Heart right ventricle (tissue), 16 donors: Measurements from ENCODE around the gene KCTD15. TPM values are rescaled to one million over a fixed set of nuclear protein-coding genes. Genes with fewer than 3 reads are reported as not detected.

ENCODE experiments used
- ATAC-seq, 8 donors: fragments of 200-7000 bp; cut with Tn5 transposase; one replicate each; pipeline ENCODE4 v1.9.1; 2020; ENCODE audit warnings: mild to moderate bottlenecking in 8 of 8, moderate library complexity in 8 of 8, moderate number of reproducible peaks in 1 of 8
- DNase-seq, 2 donors: peaks; one replicate each; pipeline ENCODE4 v3.0.0-alpha.2; 2020
- H3K27ac ChIP-seq, 10 donors: fragments of 200-600 bp; sonication (generic) in 2 of 10; one replicate each; pipeline versions ENCODE4 v1.5.0 to v1.8.0; 2020 to 2022; ENCODE audit warnings: mild to moderate bottlenecking in 3 of 10
- H3K27me3 ChIP-seq, 7 donors: fragments of 200-600 bp; one replicate each; pipeline ENCODE4 v1.8.0; 2021 to 2022; ENCODE audit warnings: mild to moderate bottlenecking in 2 of 7
- H3K36me3 ChIP-seq, 9 donors: fragments of 200-600 bp; sonication (generic) in 1 of 9; one replicate each; pipeline versions ENCODE4 v1.5.0 to v1.8.0; 2020 to 2022; ENCODE audit warnings: mild to moderate bottlenecking in 2 of 9
- H3K4me1 ChIP-seq, 9 donors: fragments of 200-600 bp; sonication (generic) in 1 of 9; one replicate each; pipeline versions ENCODE4 v1.5.0 to v1.8.0; 2020 to 2022; ENCODE audit warnings: mild to moderate bottlenecking in 4 of 9
- H3K4me3 ChIP-seq, 10 donors: fragments of 200-600 bp; sonication (generic) in 2 of 10; one replicate each; pipeline versions ENCODE4 v1.5.0 to v1.8.0; 2020 to 2022; ENCODE audit warnings: mild to moderate bottlenecking in 7 of 10, moderate library complexity in 2 of 10
- H3K9me3 ChIP-seq, 11 donors: fragments of 200-600 bp in 10 of 11; sonication (generic) in 2 of 11; one replicate each; pipeline versions ENCODE4 v1.5.0 to v1.8.0; 2013 to 2022; ENCODE audit warnings: mild to moderate bottlenecking in 2 of 11, control low read depth in 1 of 11, moderate library complexity in 1 of 11
- WGBS, 2 donors: extraction: QIAGEN DNeasy Blood & Tissue Kit; methylation state at CpG; one replicate each; pipeline ENCODE4 v1.1.7; 2013; ENCODE audit warnings: inconsistent platforms in 1 of 2; 5-methylcytosine and 5-hydroxymethylcytosine counted together
- intact Hi-C, 10 donors: fragments of 100-400 bp; cut with DNase I; formaldehyde crosslinking; loops; one replicate each; pipeline versions ENCODE4 v1.11.1 to v1.14.2; 2022
- polyA plus RNA-seq, 2 donors: library from polyadenylated mRNA; stranded (reverse); fragments of 200-250 nt; gene quantifications; one replicate each; pipeline ENCODE4 v1.2.3, GENCODE V29; 2013
- total RNA-seq, 10 donors: library from RNA; stranded (reverse); fragmentation: NEBNext Ultra II Directional in 3 of 10; extraction: Animal tissue kit (Norgen Biotek cat#: 25700) in 3 of 10; gene quantifications; one replicate each; pipeline versions ENCODE4 v1.2.1 to v1.2.4, GENCODE V29; 2021 to 2023
- TF ChIP-seq, protein P1 (sequence below), 9 donors: fragments of 200-600 bp; sonication (generic) in 2 of 9; IDR thresholded peaks; one replicate each; pipeline versions ENCODE4 v1.5.0 to v1.8.0; 2021 to 2022; ENCODE audit warnings: antibody characterized with exemption in 9 of 9, mild to moderate bottlenecking in 5 of 9, moderate library complexity in 1 of 9
- donor health status: Arrhythmogenic right ventricular cardiomyopathy.
- donor health status: ischemic (EF 13 %, LVEDD 7.1; RV severe dilation, severe dysfunction).
- donor health status: healthy with polysubstance abuse.
- donor health status: DM: no; HTN: yes; CAD: no.
- donor health status: DM: no; HTN: no; CAD: no.
- donor health status: ischemic (EF 25% LVEDD 6.9; RV normal size, moderate dysfunction).
- donor health status: ischemic (EF 25% LVEDD 5.7; RV mildly dilated, moderate dysfunction).
- donor health status: healthy.
- donor health status: DM: yes; HTN: yes; CAD: no.
- donor health status: Ischemic cardiomyopathy.
- donor health status: ischemic (EF 35%, LVEDD 5.7; RV mildly dilated, moderate dysfunction).
- donor health status: nonischemic (EF 11% LVEDD 7.7; RV severe dilation, severe dysfunction).
- donor health status: DM: yes; HTN: yes; CAD: no.
- donor health status: PGD.
- donor health status: ischemic (EF 29% LVEDD 5.4; RV normal size, mild dysfunction).
- donor health status: nonischemic (EF 23%, LVEDD 6.1; RV moderate dilation, normal function).

The KCTD15 gene
- total and polyA plus RNA-seq, 12 donors: 3.5 to 22.5 (median 7.5) TPM

DNA sequence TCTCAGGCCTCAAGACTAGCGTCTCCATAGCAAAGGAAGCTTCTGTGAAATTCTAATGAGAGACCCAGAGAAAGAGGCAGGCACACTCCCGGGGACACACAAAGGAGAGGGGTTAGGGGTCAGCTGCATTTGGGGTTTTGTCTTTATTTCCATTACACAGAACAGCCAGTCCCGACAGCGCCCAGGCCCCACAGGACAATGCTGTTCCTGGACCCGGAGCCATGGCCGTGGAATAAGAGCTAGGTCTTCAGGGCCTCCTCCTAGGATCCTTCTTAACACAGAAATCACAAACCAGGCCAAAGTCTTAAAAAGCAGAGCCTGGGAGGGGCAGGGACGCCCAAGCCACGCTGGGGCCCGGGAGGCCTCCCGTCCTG lies 22.8 kb downstream of the KCTD15 start:
- peaks cover 5 to 64% (median 28%) of the 10 kb centered on the region in 9 donors for H3K4me1 ChIP-seq
- peaks cover 0 to 7% (median 0%) of the 10 kb centered on the region in 7 donors for H3K27me3 ChIP-seq
- intact Hi-C loops: loop anchor here in 1 of 10 donors (2.0 kb wide), 1 partner anchor 21 kb away; no protein-coding TSS in a partner anchor
- WGBS, 2 donors: 42 to 44% methylated on average over 10 of the region's 10 CpGs
- H3K36me3 ChIP-seq: peaks cover 0 to 4% (median 0%) of the 10 kb centered on the region in 9 donors
- H3K9me3 ChIP-seq: peaks cover 0 to 5% (median 0%) of the 10 kb centered on the region in 11 donors
- ATAC-seq (no peak), DNase-seq (no peak)
- H3K4me3 ChIP-seq: peak overlapping the region; percentile 11 to 72 (median 50)
- TF ChIP-seq, protein P1, sequence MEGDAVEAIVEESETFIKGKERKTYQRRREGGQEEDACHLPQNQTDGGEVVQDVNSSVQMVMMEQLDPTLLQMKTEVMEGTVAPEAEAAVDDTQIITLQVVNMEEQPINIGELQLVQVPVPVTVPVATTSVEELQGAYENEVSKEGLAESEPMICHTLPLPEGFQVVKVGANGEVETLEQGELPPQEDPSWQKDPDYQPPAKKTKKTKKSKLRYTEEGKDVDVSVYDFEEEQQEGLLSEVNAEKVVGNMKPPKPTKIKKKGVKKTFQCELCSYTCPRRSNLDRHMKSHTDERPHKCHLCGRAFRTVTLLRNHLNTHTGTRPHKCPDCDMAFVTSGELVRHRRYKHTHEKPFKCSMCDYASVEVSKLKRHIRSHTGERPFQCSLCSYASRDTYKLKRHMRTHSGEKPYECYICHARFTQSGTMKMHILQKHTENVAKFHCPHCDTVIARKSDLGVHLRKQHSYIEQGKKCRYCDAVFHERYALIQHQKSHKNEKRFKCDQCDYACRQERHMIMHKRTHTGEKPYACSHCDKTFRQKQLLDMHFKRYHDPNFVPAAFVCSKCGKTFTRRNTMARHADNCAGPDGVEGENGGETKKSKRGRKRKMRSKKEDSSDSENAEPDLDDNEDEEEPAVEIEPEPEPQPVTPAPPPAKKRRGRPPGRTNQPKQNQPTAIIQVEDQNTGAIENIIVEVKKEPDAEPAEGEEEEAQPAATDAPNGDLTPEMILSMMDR (IDR thresholded peaks at IDR 0.05): no peak
- H3K27ac ChIP-seq: peak overlapping the region; percentile 71 to 94 (median 86)

DNA sequence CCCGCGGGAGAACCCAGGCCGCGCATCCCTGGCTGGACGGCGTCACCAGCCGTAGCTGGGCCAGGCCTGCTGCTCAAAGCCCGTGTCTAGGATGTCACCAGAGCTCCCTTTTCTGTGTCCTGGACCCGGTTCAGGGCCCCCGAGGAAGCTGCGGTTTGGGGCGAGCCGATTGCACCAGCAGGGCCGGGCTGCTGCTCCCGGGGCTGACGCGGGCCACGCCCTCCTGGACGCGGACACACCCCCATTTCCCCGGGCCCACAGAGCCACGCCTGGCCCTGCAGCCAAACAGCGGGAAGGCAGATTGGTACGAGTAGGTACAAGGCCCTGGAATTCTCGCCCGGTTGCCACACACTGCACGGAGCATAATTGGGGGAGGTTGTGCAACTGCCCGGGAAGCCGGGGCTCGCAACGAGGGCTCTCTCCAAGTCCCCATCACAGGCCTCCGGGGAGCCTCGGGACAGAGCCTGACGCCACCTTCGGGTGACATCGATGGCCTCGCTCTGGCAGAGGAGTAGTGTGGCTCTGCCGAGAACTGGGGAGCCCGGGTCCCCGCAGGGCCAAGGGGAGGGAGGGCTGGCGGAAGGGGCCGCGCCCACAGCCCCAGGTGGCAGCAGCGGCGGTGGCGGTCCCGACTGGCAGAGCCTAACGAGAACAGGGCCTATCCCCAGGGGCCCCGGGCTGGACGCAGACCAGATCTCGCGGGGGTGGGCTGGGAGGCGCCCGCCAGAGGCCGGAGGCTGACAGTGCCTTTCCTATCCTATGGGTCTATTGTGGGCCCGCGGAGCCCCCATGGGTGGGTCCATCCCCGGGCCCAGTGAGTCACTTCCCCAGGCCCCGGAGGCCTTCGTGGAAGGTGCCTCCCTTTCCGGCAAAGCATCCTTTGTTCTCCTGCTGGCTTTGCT lies 23.5 kb downstream of the KCTD15 start:
- Histone ChIP-seq H3K36me3 (no peaks in the 10 kb centered on the region), H3K27me3 (peaks cover 0 to 7% (median 0%) of the 10 kb centered on the region in 7 donors), H3K27ac (peak overlapping the region; percentile 71 to 94 (median 86)), H3K4me3 (peak overlapping the region; percentile 11 to 72 (median 50)), H3K4me1 (peaks cover 5 to 62% (median 28%) of the 10 kb centered on the region in 9 donors), H3K9me3 (peaks cover 0 to 5% (median 0%) of the 10 kb centered on the region in 11 donors)
- peak; percentile 84 to 86 for DNase-seq
- peak; percentile 87 to 96 (median 90) for ATAC-seq
- TF ChIP-seq, protein P1 (IDR thresholded peaks at IDR 0.05): peak in 3 of 9 donors; percentile 8 to 32 (median 17)
- WGBS, 2 donors: 3 to 4% methylated on average over 61 of the region's 61 CpGs
- intact Hi-C loops: loop anchor here in 6 of 10 donors (1.0 to 10.0 kb wide), 6 partner anchors 21 to 725 kb away; partner anchors contain the start of gene KCTD15 (in 1 of the 6)

DNA sequence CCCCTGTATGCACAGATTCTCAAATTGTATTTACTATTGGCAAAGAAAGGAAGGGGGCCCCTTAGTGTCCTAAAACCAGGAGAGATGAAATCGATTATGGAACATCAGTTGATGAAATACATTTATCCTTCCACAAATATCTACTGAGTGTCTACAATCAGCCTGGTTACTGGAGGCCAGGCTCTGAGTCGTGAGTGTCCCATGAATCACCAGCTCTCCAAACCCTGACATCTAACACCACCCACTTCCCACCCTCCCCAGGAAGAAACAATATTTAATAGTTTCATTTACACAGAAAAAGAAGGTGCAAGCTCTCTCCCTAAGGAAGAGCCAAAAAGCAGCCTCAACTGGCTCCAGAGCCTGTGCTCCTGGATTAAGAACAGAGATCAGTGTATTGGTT lies 25.2 kb downstream of the KCTD15 start:
- H3K27ac ChIP-seq: peak overlapping the region in 7 of 10 donors; percentile 3 to 94 (median 88)
- no peak for DNase-seq
- peaks cover 5 to 45% (median 28%) of the 10 kb centered on the region in 9 donors for H3K4me1 ChIP-seq
- TF ChIP-seq, protein P1 (IDR thresholded peaks at IDR 0.05): no peak
- intact Hi-C loops: loop anchor here in 6 of 10 donors (1.0 to 10.0 kb wide), 6 partner anchors 27 to 723 kb away; no protein-coding TSS in a partner anchor
- no peak overlapping the region for H3K4me3 ChIP-seq
- H3K36me3 ChIP-seq: no peaks in the 10 kb centered on the region
- WGBS, 2 donors: 69 to 71% methylated on average over 2 of the region's 2 CpGs
- peaks cover 0 to 7% (median 0%) of the 10 kb centered on the region in 7 donors for H3K27me3 ChIP-seq
- ATAC-seq: no peak
- H3K9me3 ChIP-seq: peaks cover 0 to 5% (median 0%) of the 10 kb centered on the region in 11 donors

DNA sequence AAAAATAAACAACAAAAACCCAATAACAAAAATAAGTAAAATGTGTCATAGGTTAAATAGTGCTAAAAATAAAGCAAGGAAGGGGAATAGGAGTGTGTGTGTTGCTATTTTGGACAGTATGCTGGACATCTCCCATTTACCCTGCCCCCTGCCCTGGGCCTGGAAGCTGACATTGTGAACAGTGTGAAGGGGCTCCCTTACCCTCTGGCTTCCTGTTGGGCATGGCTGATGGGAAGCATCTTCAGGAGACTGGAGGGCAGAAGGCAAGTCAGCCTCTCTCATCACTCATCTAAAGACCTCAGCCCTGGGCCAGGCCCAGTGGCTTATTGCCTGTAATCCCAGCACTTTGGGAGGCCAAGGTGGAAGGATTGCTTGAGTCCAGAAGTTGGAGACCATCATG lies 26.7 kb downstream of the KCTD15 start:
- H3K27ac ChIP-seq: no peak overlapping the region
- H3K9me3 ChIP-seq: peaks cover 0 to 5% (median 0%) of the 10 kb centered on the region in 11 donors
- H3K27me3 ChIP-seq: peaks cover 0 to 7% (median 0%) of the 10 kb centered on the region in 7 donors
- intact Hi-C loops: loop anchor here in 4 of 10 donors (2.0 to 10.0 kb wide), 4 partner anchors 59 to 721 kb away; no protein-coding TSS in a partner anchor
- H3K4me3 ChIP-seq: no peak overlapping the region
- TF ChIP-seq, protein P1 (IDR thresholded peaks at IDR 0.05): no peak
- DNase-seq (no peak), ATAC-seq (no peak)
- peaks cover 5 to 34% (median 23%) of the 10 kb centered on the region in 9 donors for H3K4me1 ChIP-seq
- no peaks in the 10 kb centered on the region for H3K36me3 ChIP-seq
